SK-N-SH (cell line): ENCODE data around the gene HK1. TPM values are rescaled to one million over a fixed set of nuclear protein-coding genes. Genes with fewer than 3 reads are reported as not detected.

Source experiments
- CTCF ChIA-PET: fragments of 300-600, 350-600 bp; formaldehyde crosslinking; extraction: SDS; loops from one replicate; lab custom pipeline; 2021; lab: Yijun Ruan, JAX
- POLR2A ChIA-PET: fragments of 350-600 bp; sonication (Branson Sonifier 250); formaldehyde crosslinking; extraction: SDS; loops from one replicate; lab custom pipeline; 2020; ENCODE audit warnings: antibody characterized with exemption, inconsistent platforms; lab: Yijun Ruan, JAX
- DNase-seq: peaks from one replicate; pipeline ENCODE4 v3.0.0; 2012
- H2AFZ ChIP-seq: fragments of 200-600 bp; sonication (generic); 2 replicates; pipeline ENCODE4 v1.8.1; 2016; ENCODE audit warnings: antibody characterized with exemption, mild to moderate bottlenecking, low read depth
- H3F3A ChIP-seq: fragments of 200-600 bp; sonication (generic); replicated peaks from 2 replicates; pipeline ENCODE3; 2016; ENCODE audit warnings: antibody characterized with exemption, mild to moderate bottlenecking; ENCODE audit not compliant: insufficient read depth
- H3K27ac ChIP-seq, 2 experiments: fragments of 200-500 bp in 1 of 2; fragments of 200-600 bp in 1 of 2; sonication (Bioruptor generic) in 1 of 2; sonication (generic), shearing (Covaris generic) in 1 of 2; 2 replicates each; pipeline versions ENCODE4 v1.5.1 to v1.6.1; 2014 to 2016; ENCODE audit warnings: low read depth in 2 of 2, inconsistent platforms in 1 of 2, low read length in 1 of 2, mild to moderate bottlenecking in 1 of 2, mixed read lengths in 1 of 2
- H3K27me3 ChIP-seq: fragments of 200-600 bp; sonication (generic), shearing (Covaris generic); 2 replicates; pipeline ENCODE4 v1.6.1; 2016; ENCODE audit warnings: mixed run types; ENCODE audit not compliant: insufficient read depth
- H3K36me3 ChIP-seq, 2 experiments: fragments of 200-500 bp in 1 of 2; fragments of 200-600 bp in 1 of 2; sonication (Bioruptor generic) in 1 of 2; sonication (generic) in 1 of 2; replicated peaks in 1 of 2; 2 replicates each; pipeline versions ENCODE3 to v1.5.1; 2014 to 2016; ENCODE audit warnings: low read length in 1 of 2, mild to moderate bottlenecking in 1 of 2; ENCODE audit not compliant: insufficient read depth in 2 of 2, control insufficient read depth in 1 of 2
- H3K4me1 ChIP-seq, 2 experiments: fragments of 200-500 bp in 1 of 2; fragments of 200-600 bp in 1 of 2; sonication (Bioruptor generic) in 1 of 2; sonication (generic), shearing (Covaris generic) in 1 of 2; 2 replicates each; pipeline versions ENCODE4 v1.5.1 to v1.6.1; 2014 to 2016; ENCODE audit warnings: low read depth in 1 of 2, low read length in 1 of 2, mixed run types in 1 of 2; ENCODE audit not compliant: insufficient read depth in 2 of 2, control insufficient read depth in 1 of 2
- H3K4me2 ChIP-seq: fragments of 200-600 bp; sonication (generic), shearing (Covaris generic); 2 replicates; pipeline ENCODE4 v1.6.1; 2017; ENCODE audit warnings: mixed run types
- H3K4me3 ChIP-seq, 2 experiments: fragments of 200-500 bp in 1 of 2; fragments of 200-600 bp in 1 of 2; sonication (Bioruptor generic) in 1 of 2; sonication (generic), shearing (Covaris generic) in 1 of 2; 2 replicates each; pipeline versions ENCODE4 v1.5.1 to v1.8.1; 2014 to 2016; ENCODE audit warnings: low read depth in 2 of 2, inconsistent platforms in 1 of 2, low read length in 1 of 2, mild to moderate bottlenecking in 1 of 2, mixed read lengths in 1 of 2, moderate library complexity in 1 of 2
- H3K79me2 ChIP-seq: fragments of 200-600 bp; sonication (generic); 2 replicates; pipeline ENCODE4 v1.8.1; 2017; ENCODE audit warnings: mild to moderate bottlenecking; ENCODE audit not compliant: insufficient read depth
- H3K9ac ChIP-seq: fragments of 200-600 bp; sonication (generic); 2 replicates; pipeline ENCODE4 v1.6.1; 2017; ENCODE audit warnings: mixed run types
- H3K9me2 ChIP-seq: fragments of 200-600 bp; sonication (generic); 2 replicates; pipeline ENCODE4 v1.6.1; 2017; ENCODE audit warnings: mixed run types
- H3K9me3 ChIP-seq: fragments of 200-600 bp; sonication (generic); 2 replicates; pipeline ENCODE4 v1.6.1; 2017; ENCODE audit warnings: mixed run types, mild to moderate bottlenecking, moderate library complexity
- H4K20me1 ChIP-seq: fragments of 200-600 bp; sonication (generic); 2 replicates; pipeline ENCODE4 v1.6.1; 2017; ENCODE audit warnings: mild to moderate bottlenecking, mixed run types; ENCODE audit not compliant: insufficient read depth
- CTCF ChIP-seq: fragments of 200-600 bp; sonication (generic); IDR thresholded peaks from 2 replicates; pipeline ENCODE4 v1.6.1; 2017; ENCODE audit warnings: antibody characterized with exemption, mild to moderate bottlenecking, moderate library complexity
- EP300 ChIP-seq, 2 experiments: IDR thresholded peaks; 2 replicates each; pipeline versions ENCODE4 v1.4.0 to v1.6.1; 2012; ENCODE audit warnings: borderline replicate concordance in 1 of 2, low read depth in 1 of 2, low read length in 1 of 2
- GATA2 ChIP-seq: sonication (generic); formaldehyde crosslinking; IDR thresholded peaks from 2 replicates; pipeline ENCODE4 v1.5.0; 2020; ENCODE audit warnings: mild to moderate bottlenecking, missing genetic modification reagents
- NFIC ChIP-seq: IDR thresholded peaks from 2 replicates; pipeline ENCODE4 v1.4.0; 2012; ENCODE audit warnings: borderline replicate concordance
- RCOR1 ChIP-seq: fragments of 150-350 bp; IDR thresholded peaks from 2 replicates; pipeline ENCODE4 v1.6.1; 2017; ENCODE audit warnings: antibody characterized with exemption, low read length
- REST ChIP-seq: IDR thresholded peaks from 2 replicates; pipeline ENCODE4 v1.6.1; 2012; ENCODE audit warnings: mild to moderate bottlenecking, low read depth, low read length, moderate library complexity
- WGBS: methylation state at CpG from one replicate; pipeline ENCODE4 v1.1.6; 2017; ENCODE audit warnings: low lambda C conversion rate; 5-methylcytosine and 5-hydroxymethylcytosine counted together
- polyA plus RNA-seq, 3 experiments: library from polyadenylated mRNA; depleted of rRNA; stranded (reverse); fragments of >200 nt; gene quantifications; 2 replicates each; pipeline ENCODE4 v1.2.3, GENCODE V29; 2012

The HK1 gene
- polyA plus RNA-seq, 1 of the 3 experiments (the other 2 are of a cell fraction): 38.7 TPM

- TF ChIP-seq CTCF: no peak
Measured at GRCh38 chr10:69415951-69416350, 137.7 kb downstream of the HK1 start (continued).

- H3K4me3 ChIP-seq: no peak within 1 kb of the TSS
- no peaks in the 10 kb centered on the region for H3K9me3 ChIP-seq
- no peaks in the 10 kb centered on the region for H3K9me2 ChIP-seq
- TF ChIP-seq RCOR1 (no peak), NFIC (no peak), GATA2 (CRISPR knock-in tag) (no peak)
- ChIA-PET POLR2A (no interaction called here), CTCF (interaction anchor here (2.2 to 4.6 kb wide), 2 partner anchors 9 to 33 kb away, joined by 6 to 16 read pairs; no protein-coding TSS in a partner anchor)
- no peak for DNase-seq
- H3K27me3 ChIP-seq: no peaks in the 10 kb centered on the region; the same call in 1 of the 2 replicates
- no peak within 1 kb of the TSS for H2AFZ ChIP-seq
- 69% methylated on average over 3 of the region's 10 CpGs for WGBS
- H3K27ac ChIP-seq: no peak within 1 kb of the TSS
- H3K36me3 ChIP-seq: no peaks in the 10 kb centered on the region
- no peak within 1 kb of the TSS for H3K9ac ChIP-seq
- peaks cover 0 to 3% of the 10 kb centered on the region in 2 experiments; a peak in 1 of 4 replicates for H3K4me1 ChIP-seq
- no peaks in the 10 kb centered on the region for H4K20me1 ChIP-seq
- no peak within 1 kb of the TSS for H3K4me2 ChIP-seq
- no peaks in the 10 kb centered on the region for H3K79me2 ChIP-seq
- no peaks in the 10 kb centered on the region for H3F3A ChIP-seq
Measured at GRCh38 chr10:69416695-69417094, 138.4 kb downstream of the HK1 start, which contains the start of gene TACR2. TSS of gene TACR2 (minus strand) at chr10:69416918. CDS start at chr10:69416323, 595 bp downstream.

- POLR2A ChIA-PET: no interaction called here
Measured at GRCh38 chr10:69417542-69417941, 139.2 kb downstream of the HK1 start.

More at GRCh38 chr10:69417542-69417941, 139.2 kb downstream of the HK1 start:
- Histone ChIP-seq H3K9ac (no peak overlapping the region), H2AFZ (no peak overlapping the region), H3F3A (no peaks in the 10 kb centered on the region), H3K4me2 (no peak overlapping the region), H3K4me3 (no peak overlapping the region), H3K27me3 (no peaks in the 10 kb centered on the region; the same call in 1 of the 2 replicates), H3K9me2 (no peaks in the 10 kb centered on the region), H3K4me1 (peaks cover 0 to 3% of the 10 kb centered on the region in 2 experiments; a peak in 1 of 4 replicates), H3K36me3 (no peaks in the 10 kb centered on the region), H3K27ac (no peak overlapping the region), H4K20me1 (no peaks in the 10 kb centered on the region), H3K9me3 (no peaks in the 10 kb centered on the region), H3K79me2 (no peaks in the 10 kb centered on the region)
- WGBS: 77% methylated on average over 11 of the region's 11 CpGs
- DNase-seq: no peak
- TF ChIP-seq NFIC (no peak), EP300 (IDR thresholded peaks at IDR 0.05; ENCODE audit: borderline replicate concordance in 1 of 2, low read depth in 1 of 2, low read length in 1 of 2) (no peak), REST (no peak), GATA2 (CRISPR knock-in tag) (no peak)
- CTCF ChIA-PET: interaction anchor here (0.7 to 4.6 kb wide), 3 partner anchors 10 to 227 kb away, joined by 3 to 16 read pairs (median 3); no protein-coding TSS in a partner anchor
